Keratinocyte (primary cell): ENCODE data around the gene NPIPA1. TPM values are rescaled to one million over a fixed set of nuclear protein-coding genes. Genes with fewer than 3 reads are reported as not detected.
"Not testable (repeated sequence)": the region's sequence is repeated elsewhere in the genome, so short reads cannot be mapped to it uniquely, and the experiment has no call there.

Source experiments
- DNase-seq: peaks from one replicate; pipeline ENCODE4 v3.0.0-alpha.2; 2011; ENCODE audit warnings: low read depth, missing footprints, low spot score
- FAIRE-seq: peaks from 2 replicates; lab custom pipeline; 2011; peaks lifted over from hg19 to GRCh38; lab: Jason Lieb, UNC
- H2AFZ ChIP-seq: 2 replicates; pipeline ENCODE4 v1.6.0; 2012; ENCODE audit warnings: low read length, control low read depth, inconsistent platforms; ENCODE audit not compliant: control insufficient read depth
- H3K27ac ChIP-seq: 2 replicates; pipeline ENCODE4 v1.5.1; 2011; ENCODE audit warnings: low read length; ENCODE audit not compliant: control insufficient read depth, insufficient read depth
- H3K27me3 ChIP-seq: 3 replicates; pipeline ENCODE4 v1.6.0; 2011; ENCODE audit warnings: low read length; ENCODE audit not compliant: control insufficient read depth, insufficient read depth; ENCODE audit errors: extremely low read depth
- H3K36me3 ChIP-seq, 2 experiments: 2 replicates in 1 of 2; 3 replicates in 1 of 2; pipeline ENCODE4 v1.5.1; 2011; ENCODE audit warnings: low read length in 2 of 2, mild to moderate bottlenecking in 1 of 2; ENCODE audit not compliant: control insufficient read depth in 2 of 2, insufficient read depth in 2 of 2; ENCODE audit errors: extremely low read depth in 1 of 2
- H3K4me1 ChIP-seq: 3 replicates; pipeline ENCODE4 v1.5.1; 2011; ENCODE audit warnings: low read length; ENCODE audit not compliant: control insufficient read depth, insufficient read depth; ENCODE audit errors: extremely low read depth
- H3K4me2 ChIP-seq: 3 replicates; pipeline ENCODE4 v1.6.0; 2011; ENCODE audit warnings: low read depth, low read length; ENCODE audit not compliant: control insufficient read depth, insufficient read depth; ENCODE audit errors: extremely low read depth
- H3K4me3 ChIP-seq, 3 experiments: fragments of 200-600 bp in 1 of 3; sonication (generic) in 1 of 3; 2 replicates in 2 of 3; 3 replicates in 1 of 3; pipeline ENCODE4 v1.5.1; 2011 to 2016; ENCODE audit warnings: low read length in 3 of 3, mild to moderate bottlenecking in 3 of 3, control low read depth in 2 of 3, inconsistent platforms in 1 of 3, low read depth in 1 of 3, mixed read lengths in 1 of 3, mixed run types in 1 of 3, moderate library complexity in 1 of 3; ENCODE audit not compliant: control insufficient read depth in 2 of 3, insufficient read depth in 2 of 3; ENCODE audit errors: extremely low read depth in 1 of 3
- H3K79me2 ChIP-seq: 2 replicates; pipeline ENCODE4 v1.6.0; 2012; ENCODE audit warnings: low read length; ENCODE audit not compliant: control insufficient read depth, insufficient read depth
- H3K9ac ChIP-seq: 3 replicates; pipeline ENCODE4 v1.6.0; 2011; ENCODE audit warnings: low read length; ENCODE audit not compliant: control insufficient read depth, insufficient read depth; ENCODE audit errors: extremely low read depth
- H3K9me1 ChIP-seq: 3 replicates; pipeline ENCODE4 v1.6.0; 2011; ENCODE audit warnings: low read length; ENCODE audit not compliant: control insufficient read depth, insufficient read depth; ENCODE audit errors: extremely low read depth
- H3K9me3 ChIP-seq: 2 replicates; pipeline ENCODE4 v1.5.1; 2012; ENCODE audit warnings: low read depth, low read length; ENCODE audit not compliant: control insufficient read depth
- H4K20me1 ChIP-seq: 3 replicates; pipeline ENCODE4 v1.6.0; 2011; ENCODE audit warnings: low read length; ENCODE audit not compliant: control insufficient read depth, insufficient read depth; ENCODE audit errors: extremely low read depth
- dilution Hi-C: fragments of 300-500 bp; cut with MboI; formaldehyde crosslinking; loops from one replicate; pipeline ENCODE4 v1.7.0; 2020; ENCODE audit warnings: low sequenced_read_pairs; ENCODE audit not compliant: extremely low pct_ligation_motif_present
- polyA plus RNA-seq, 5 experiments: library from polyadenylated mRNA; depleted of rRNA in 3 of 5; stranded (reverse) in 3 of 5; stranded (forward) in 1 of 5; unstranded in 1 of 5; fragments of >200 nt; gene quantifications; 1 replicate in 1 of 5; 2 replicates in 3 of 5; 3 replicates in 1 of 5; pipeline versions ENCODE4 v1.2.1 to v1.2.3, GENCODE V29; 2011 to 2012; ENCODE audit warnings: missing spikeins in 2 of 5, low read depth in 1 of 5, low replicate concordance in 1 of 5

NPIPA1 gene
- polyA plus RNA-seq, 1 donor (not counting 4 experiments of a cell fraction or from before 2014, with no cell fraction given) = 37.2 TPM

- H3K27me3 ChIP-seq, dilution Hi-C loops, FAIRE-seq, H3K4me3 ChIP-seq, H3K4me2 ChIP-seq, DNase-seq, H3K36me3 ChIP-seq, H4K20me1 ChIP-seq, H3K9ac ChIP-seq, H3K9me3 ChIP-seq, H3K27ac ChIP-seq, H3K9me1 ChIP-seq, H2AFZ ChIP-seq, H3K4me1 ChIP-seq: not testable (repeated sequence)
- peaks cover 73% of the 10 kb centered on the region for H3K79me2 ChIP-seq
These were observed 51.5 kb downstream of the NPIPA1 start for GRCh38 chr16:14988661-14989191.

GRCh38 chr16:14989291-14990281 lies 52.3 kb downstream of the NPIPA1 start:
- H3K9ac ChIP-seq, H3K27ac ChIP-seq, FAIRE-seq, H3K4me1 ChIP-seq, H3K4me2 ChIP-seq, DNase-seq, H4K20me1 ChIP-seq, H3K9me3 ChIP-seq, H3K27me3 ChIP-seq, H3K36me3 ChIP-seq, H2AFZ ChIP-seq, H3K9me1 ChIP-seq, dilution Hi-C loops, H3K4me3 ChIP-seq: not testable (repeated sequence)
- peaks cover 72% of the 10 kb centered on the region for H3K79me2 ChIP-seq

- H3K9me1 ChIP-seq, FAIRE-seq, DNase-seq, H3K36me3 ChIP-seq, H4K20me1 ChIP-seq, H3K27ac ChIP-seq, H3K4me2 ChIP-seq, H3K27me3 ChIP-seq, H3K4me3 ChIP-seq, dilution Hi-C loops, H3K9me3 ChIP-seq, H3K4me1 ChIP-seq, H3K9ac ChIP-seq, H2AFZ ChIP-seq: not testable (repeated sequence)
- peaks cover 54% of the 10 kb centered on the region for H3K79me2 ChIP-seq
These were observed 56.3 kb downstream of the NPIPA1 start for GRCh38 chr16:14993277-14994151.

GRCh38 chr16:14996702-14997101 lies 59.5 kb downstream of the NPIPA1 start:
- H4K20me1 ChIP-seq, H3K9me1 ChIP-seq, H3K4me2 ChIP-seq, dilution Hi-C loops, H3K9ac ChIP-seq, H2AFZ ChIP-seq, H3K9me3 ChIP-seq, H3K27ac ChIP-seq, H3K4me3 ChIP-seq, H3K36me3 ChIP-seq, FAIRE-seq, H3K4me1 ChIP-seq, DNase-seq, H3K27me3 ChIP-seq: not testable (repeated sequence)
- H3K79me2 ChIP-seq = peaks cover 30% of the 10 kb centered on the region
